Ishikawa (cell line): ENCODE measurements around the gene CNTD1.

Source experiments
- CEBPB ChIP-seq: IDR thresholded peaks from 2 replicates; pipeline ENCODE4 v1.6.1; 2012
- EP300 ChIP-seq: IDR thresholded peaks from 2 replicates; pipeline ENCODE4 v1.6.1; 2012; ENCODE audit warnings: borderline replicate concordance
- MAX ChIP-seq: IDR thresholded peaks from 2 replicates; pipeline ENCODE4 v1.6.1; 2012
- RAD21 ChIP-seq: IDR thresholded peaks from 2 replicates; pipeline ENCODE4 v1.6.1; 2012; ENCODE audit warnings: low read depth
- YY1 ChIP-seq: IDR thresholded peaks from 2 replicates; pipeline ENCODE4 v1.6.1; 2012; ENCODE audit warnings: low read depth

GRCh38 chr17:42853004-42853403, 54.3 kb downstream of the CNTD1 start:
- TF ChIP-seq YY1: no peak
- TF ChIP-seq MAX: no peak
- no peak for TF ChIP-seq RAD21
- no peak for TF ChIP-seq CEBPB
- TF ChIP-seq EP300: no peak
